ENCODE measurements around the gene TRIM41. TPM values are rescaled to one million over a fixed set of nuclear protein-coding genes. Genes with fewer than 3 reads are reported as not detected.
"Not testable (repeated sequence)": the region's sequence is repeated elsewhere in the genome, so short reads cannot be mapped to it uniquely, and the experiment has no call there.

Gene TRIM41
- total RNA-seq, 1 experiment from 2014 or later = 26.8 TPM

DNA sequence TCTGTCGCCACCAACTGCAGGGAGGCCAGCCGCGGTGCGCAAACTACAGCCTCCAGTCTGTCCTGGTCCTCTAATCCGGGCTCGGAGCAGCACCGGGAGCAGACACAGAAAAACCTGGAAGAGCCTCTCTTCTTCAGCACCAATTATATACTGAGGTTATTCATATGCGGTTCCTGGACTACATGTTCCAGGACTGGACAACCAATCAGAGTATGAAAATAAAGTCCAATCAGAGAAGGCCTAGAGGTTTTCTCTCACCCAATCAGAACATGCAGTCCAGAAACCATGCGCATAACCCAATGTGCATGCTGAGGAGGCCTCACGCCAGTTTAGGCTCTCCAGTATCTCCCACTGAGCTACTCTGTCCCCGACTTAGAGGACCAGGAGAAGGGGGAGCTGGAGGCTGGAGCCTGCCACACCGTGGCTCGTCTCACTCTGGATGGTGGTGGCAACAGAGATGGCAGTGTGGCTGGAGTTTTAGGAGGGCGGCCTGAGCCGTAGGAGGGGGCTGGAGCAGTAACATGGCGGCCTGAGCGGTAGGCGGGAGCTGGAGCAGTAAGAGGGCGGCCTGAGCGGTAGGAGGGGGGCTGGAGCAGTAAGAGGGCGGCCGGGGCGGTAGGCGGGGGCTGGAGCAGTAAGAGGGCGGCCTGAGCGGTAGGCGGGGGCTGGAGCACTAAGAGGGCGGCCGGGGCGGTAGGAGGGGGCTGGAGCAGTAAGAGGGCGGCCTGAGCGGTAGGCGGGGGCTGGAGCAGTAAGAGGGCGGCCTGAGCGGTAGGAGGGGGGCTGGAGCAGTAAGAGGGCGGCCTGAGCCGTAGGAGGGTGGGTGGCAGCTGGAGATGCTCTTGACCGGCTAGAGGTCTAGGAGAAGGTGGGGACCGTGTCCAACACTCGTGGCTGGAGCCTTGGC is 58.2 kb downstream of the TRIM41 start:
- no peak overlapping the region for H3K4me2 ChIP-seq (ENCODE audit: low read length)
- TF ChIP-seq CTCF (conservative IDR thresholded peaks at IDR 0.05; ENCODE audit: low read depth, low read length) = no peak
- TF ChIP-seq EZH2phosphoT487 (IDR thresholded peaks at IDR 0.05; ENCODE audit: borderline replicate concordance, low read length) = no peak
- TF ChIP-seq EZH2 (IDR thresholded peaks at IDR 0.05; ENCODE audit: low read length, unreplicated experiment) = no peak
- no peak for ATAC-seq
- BruUV-seq (replicated peaks) = no TSS peak
- no peaks in the 10 kb centered on the region for H4K20me1 ChIP-seq (ENCODE audit: low read length)
- peaks cover 5% of the 10 kb centered on the region; the same call in 1 of the 2 replicates for H3K27me3 ChIP-seq (ENCODE audit: low read length)
- H3K9me3 ChIP-seq (ENCODE audit: low read length) = no peaks in the 10 kb centered on the region
- ChIA-PET CTCF (no interaction called here), POLR2A (ENCODE audit: unreplicated experiment) (no interaction called here)
- no peaks in the 10 kb centered on the region for H3K36me3 ChIP-seq (ENCODE audit: low read depth, low read length)
- no peak overlapping the region for H3K27ac ChIP-seq (ENCODE audit: low read length)
- DNase-seq = no peak
- no peaks in the 10 kb centered on the region for H3F3A ChIP-seq (ENCODE audit: low read length, unreplicated experiment)
- H3K4me3 ChIP-seq (ENCODE audit: low read length) = no peak overlapping the region
- H3K9ac ChIP-seq (ENCODE audit: low read length) = no peak overlapping the region
- no peaks in the 10 kb centered on the region for H3K79me2 ChIP-seq (ENCODE audit: low read length)
- H3K4me1 ChIP-seq (ENCODE audit: insufficient read depth, low read length) = no peaks in the 10 kb centered on the region
- no peaks in the 10 kb centered on the region for H3K9me2 ChIP-seq (replicated peaks; ENCODE audit: low read length)
- no peak overlapping the region for H2AFZ ChIP-seq (ENCODE audit: low read length)
- intact Hi-C loops (cut with micrococcal nuclease) = no loop called here

DNA sequence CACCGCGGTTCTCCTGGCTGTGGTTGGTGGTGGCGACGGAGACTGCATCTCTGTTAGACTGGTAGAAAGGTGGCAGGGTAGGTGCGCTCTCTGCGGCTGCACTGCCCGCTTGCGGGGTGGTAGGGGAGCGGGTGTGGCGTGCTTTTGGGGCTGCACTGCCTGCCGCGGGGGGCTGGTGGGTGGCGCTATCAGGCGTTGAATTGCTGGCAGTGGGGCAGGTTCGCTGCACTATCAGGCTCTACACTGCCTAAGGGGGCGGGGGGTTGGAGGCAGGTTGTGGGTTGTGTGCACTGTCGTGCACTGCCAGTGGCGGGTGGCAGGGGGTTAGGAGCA is 58.9 kb downstream of the TRIM41 start:
- no peaks in the 10 kb centered on the region for H3K9me3 ChIP-seq (ENCODE audit: low read length)
- no peak for TF ChIP-seq EZH2phosphoT487 (IDR thresholded peaks at IDR 0.05; ENCODE audit: borderline replicate concordance, low read length)
- TF ChIP-seq CTCF (conservative IDR thresholded peaks at IDR 0.05; ENCODE audit: low read depth, low read length) = no peak
- no peak for TF ChIP-seq EZH2 (IDR thresholded peaks at IDR 0.05; ENCODE audit: low read length, unreplicated experiment)
- no peaks in the 10 kb centered on the region for H3K9me2 ChIP-seq (replicated peaks; ENCODE audit: low read length)
- H3K4me3 ChIP-seq (ENCODE audit: low read length) = no peak overlapping the region
- no peak overlapping the region for H3K4me2 ChIP-seq (ENCODE audit: low read length)
- ChIA-PET CTCF (no interaction called here), POLR2A (ENCODE audit: unreplicated experiment) (no interaction called here)
- H3K36me3 ChIP-seq (ENCODE audit: low read depth, low read length) = no peaks in the 10 kb centered on the region
- H2AFZ ChIP-seq (ENCODE audit: low read length) = no peak overlapping the region
- H3F3A ChIP-seq (ENCODE audit: low read length, unreplicated experiment) = no peaks in the 10 kb centered on the region
- ATAC-seq = no peak
- H3K27me3 ChIP-seq (ENCODE audit: low read length) = peaks cover 5% of the 10 kb centered on the region; the same call in 1 of the 2 replicates
- no peak overlapping the region for H3K9ac ChIP-seq (ENCODE audit: low read length)
- H3K4me1 ChIP-seq (ENCODE audit: insufficient read depth, low read length) = no peaks in the 10 kb centered on the region
- no peaks in the 10 kb centered on the region for H3K79me2 ChIP-seq (ENCODE audit: low read length)
- no peak overlapping the region for H3K27ac ChIP-seq (ENCODE audit: low read length)
- no peaks in the 10 kb centered on the region for H4K20me1 ChIP-seq (ENCODE audit: low read length)
- no TSS peak for BruUV-seq (replicated peaks)
- no peak for DNase-seq
- intact Hi-C loops (cut with micrococcal nuclease) = no loop called here

- H2AFZ ChIP-seq (ENCODE audit: low read length); H3K9me2 ChIP-seq (replicated peaks; ENCODE audit: low read length); H3K4me3 ChIP-seq (ENCODE audit: low read length); H3K36me3 ChIP-seq (ENCODE audit: low read depth, low read length); H3K9me3 ChIP-seq (ENCODE audit: low read length); H3K27ac ChIP-seq (ENCODE audit: low read length); H4K20me1 ChIP-seq (ENCODE audit: low read length); H3K4me1 ChIP-seq (ENCODE audit: insufficient read depth, low read length); H3K4me2 ChIP-seq (ENCODE audit: low read length); intact Hi-C loops (cut with micrococcal nuclease); POLR2A ChIA-PET (ENCODE audit: unreplicated experiment); H3K9ac ChIP-seq (ENCODE audit: low read length); H3K27me3 ChIP-seq (ENCODE audit: low read length); ATAC-seq; H3K79me2 ChIP-seq (ENCODE audit: low read length); H3F3A ChIP-seq (ENCODE audit: low read length, unreplicated experiment); BruUV-seq (replicated peaks); DNase-seq; CTCF ChIA-PET: not testable (repeated sequence)
Measured at GRCh38 chr5:181282415-181282814, 59.3 kb downstream of the TRIM41 start.

Measured in PC-3 (cell line).